SK-N-MC (cell line): Measurements from ENCODE around the gene ADAMTS12.

ENCODE experiments used
- DNase-seq: peaks from one replicate; pipeline ENCODE4 v3.0.0-alpha.2; 2011; ENCODE audit warnings: low read depth, low spot score
- H3K27ac ChIP-seq: fragments of 200-600 bp; sonication (generic); 2 replicates; pipeline ENCODE4 v1.5.1; 2016; ENCODE audit warnings: mixed run types
- H3K36me3 ChIP-seq: fragments of 200-600 bp; sonication (generic); 2 replicates; pipeline ENCODE4 v1.6.1; 2017; ENCODE audit warnings: antibody characterized with exemption, low read length, mixed read lengths; ENCODE audit not compliant: insufficient read depth
- H3K4me3 ChIP-seq: fragments of 200-600 bp; sonication (generic); 2 replicates; pipeline ENCODE4 v1.5.1; 2016
- H3K9ac ChIP-seq: fragments of 200-600 bp; sonication (generic); 2 replicates; pipeline ENCODE4 v1.8.0; 2017; ENCODE audit warnings: mixed run types, mixed read lengths; ENCODE audit not compliant: insufficient read length
- H3K9me3 ChIP-seq: fragments of 200-600 bp; sonication (generic); 2 replicates; pipeline ENCODE4 v1.6.1; 2017; ENCODE audit warnings: low read depth, mild to moderate bottlenecking, antibody characterized with exemption, low read length, moderate library complexity, mixed read lengths
- EZH2 ChIP-seq: fragments of 200-600 bp; sonication (generic); IDR thresholded peaks from one replicate; pipeline ENCODE4 v1.6.1; 2017; ENCODE audit warnings: antibody characterized with exemption
- FOXP2 ChIP-seq: optimal IDR thresholded peaks from 2 replicates; pipeline ENCODE3; 2011; ENCODE audit warnings: mild to moderate bottlenecking, moderate library complexity; ENCODE audit not compliant: insufficient read depth; ENCODE audit errors: extremely low read length, control extremely low read depth
- POLR2AphosphoS5 ChIP-seq: IDR thresholded peaks from 2 replicates; pipeline ENCODE4 v1.6.1; 2012; ENCODE audit warnings: mild to moderate bottlenecking, low read depth, low read length, borderline replicate concordance

Gene ADAMTS12

DNA sequence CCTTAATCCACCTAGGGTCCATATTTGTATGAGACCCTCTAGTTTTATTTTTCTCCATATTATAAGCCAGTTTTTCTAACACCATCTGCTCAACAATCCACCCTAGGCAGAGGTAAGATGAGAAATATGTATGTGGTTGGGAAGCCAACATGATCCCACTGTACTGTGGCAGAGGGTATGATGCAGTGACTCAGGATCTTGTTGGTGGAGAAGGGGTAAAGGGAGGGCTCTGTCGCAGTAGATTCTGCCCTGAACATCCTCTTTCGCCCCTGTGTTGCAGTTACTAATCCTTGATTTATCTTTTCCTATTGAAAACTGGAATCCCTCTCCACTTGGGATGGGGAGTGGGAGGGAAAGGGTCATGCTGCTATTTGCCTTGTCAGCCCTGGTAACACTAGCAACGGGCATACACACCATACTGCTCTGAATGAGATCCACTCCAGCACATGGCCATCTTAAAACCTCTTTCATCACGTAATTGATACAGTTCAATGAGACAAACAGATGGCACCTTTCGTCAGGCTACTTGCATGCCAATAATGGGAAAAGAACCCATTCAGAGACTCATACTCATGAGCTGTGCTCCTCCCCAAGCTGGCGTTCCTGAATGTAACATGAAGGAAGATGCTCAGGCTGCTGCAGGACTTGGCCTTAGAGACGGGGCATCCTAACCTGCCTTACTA lies 63.0 kb downstream of the ADAMTS12 start:
- Histone ChIP-seq H3K27ac (no peak overlapping the region), H3K36me3 (no peaks in the 10 kb centered on the region), H3K4me3 (no peak overlapping the region), H3K9ac (no peak overlapping the region), H3K9me3 (no peaks in the 10 kb centered on the region)
- no peak for DNase-seq
- TF ChIP-seq FOXP2, result no peak

GRCh38 chr5:33827885-33828284 lies 63.9 kb downstream of the ADAMTS12 start:
- Histone ChIP-seq H3K9me3 (no peaks in the 10 kb centered on the region), H3K9ac (no peak overlapping the region), H3K27ac (no peak overlapping the region), H3K36me3 (no peaks in the 10 kb centered on the region), H3K4me3 (no peak overlapping the region)
- DNase-seq, result no peak
- no peak for TF ChIP-seq EZH2
- TF ChIP-seq POLR2AphosphoS5, result no peak
- no peak for TF ChIP-seq FOXP2

DNA sequence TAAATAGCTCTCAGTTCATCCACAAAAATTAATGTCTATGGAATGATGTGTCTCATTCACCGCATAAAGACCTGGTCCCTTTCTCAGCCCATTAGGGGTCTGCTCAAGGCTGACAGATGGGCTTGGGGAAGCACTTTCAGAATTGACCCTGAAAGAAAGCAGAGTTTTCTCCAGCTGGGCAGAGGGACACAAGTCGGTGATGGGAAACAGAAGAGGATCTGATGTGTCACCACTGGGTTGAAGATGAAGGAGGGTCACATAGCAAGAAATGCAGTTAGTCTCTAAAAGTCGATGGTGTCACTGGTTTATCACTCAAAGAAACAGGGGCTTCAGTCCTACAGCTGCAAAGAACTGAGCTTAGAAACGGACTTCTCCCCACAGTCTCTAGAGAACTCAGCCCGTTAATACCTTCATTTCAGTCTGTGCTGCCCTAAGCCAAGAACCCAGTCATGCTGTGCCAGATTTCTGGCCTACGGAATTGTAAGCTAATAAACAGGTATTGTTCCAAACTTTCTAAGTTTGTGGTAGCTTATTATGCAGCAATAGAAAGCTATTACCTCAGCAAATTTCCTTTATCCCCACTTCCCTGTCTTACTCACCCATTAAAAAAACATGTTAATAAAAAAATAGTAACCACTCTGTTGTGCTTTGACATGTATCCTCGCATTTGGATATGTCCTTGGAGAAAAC lies 64.6 kb downstream of the ADAMTS12 start:
- no peaks in the 10 kb centered on the region for H3K36me3 ChIP-seq
- H3K9ac ChIP-seq, result no peak overlapping the region
- H3K4me3 ChIP-seq, result no peak overlapping the region
- H3K27ac ChIP-seq, result no peak overlapping the region
- H3K9me3 ChIP-seq, result no peaks in the 10 kb centered on the region
- TF ChIP-seq POLR2AphosphoS5 (no peak), FOXP2 (no peak), EZH2 (no peak)
- DNase-seq, result no peak

GRCh38 chr5:33824516-33825195 lies 67.1 kb downstream of the ADAMTS12 start:
- Histone ChIP-seq H3K9me3 (no peaks in the 10 kb centered on the region), H3K4me3 (no peak overlapping the region), H3K27ac (no peak overlapping the region), H3K36me3 (no peaks in the 10 kb centered on the region), H3K9ac (no peak overlapping the region)
- DNase-seq, result no peak
- TF ChIP-seq POLR2AphosphoS5, result no peak
- no peak for TF ChIP-seq FOXP2
- TF ChIP-seq EZH2, result no peak

GRCh38 chr5:33817301-33817700 lies 74.5 kb downstream of the ADAMTS12 start:
- Histone ChIP-seq H3K27ac (no peak overlapping the region), H3K9ac (no peak overlapping the region), H3K9me3 (no peaks in the 10 kb centered on the region), H3K36me3 (no peaks in the 10 kb centered on the region), H3K4me3 (no peak overlapping the region)
- TF ChIP-seq POLR2AphosphoS5 (no peak), EZH2 (no peak), FOXP2 (no peak)
- DNase-seq, result no peak

GRCh38 chr5:33816791-33817190 lies 75.0 kb downstream of the ADAMTS12 start:
- TF ChIP-seq POLR2AphosphoS5 (no peak), EZH2 (no peak), FOXP2 (no peak)
- Histone ChIP-seq H3K36me3 (no peaks in the 10 kb centered on the region), H3K27ac (no peak overlapping the region), H3K4me3 (no peak overlapping the region), H3K9ac (no peak overlapping the region), H3K9me3 (no peaks in the 10 kb centered on the region)
- DNase-seq, result no peak

DNA sequence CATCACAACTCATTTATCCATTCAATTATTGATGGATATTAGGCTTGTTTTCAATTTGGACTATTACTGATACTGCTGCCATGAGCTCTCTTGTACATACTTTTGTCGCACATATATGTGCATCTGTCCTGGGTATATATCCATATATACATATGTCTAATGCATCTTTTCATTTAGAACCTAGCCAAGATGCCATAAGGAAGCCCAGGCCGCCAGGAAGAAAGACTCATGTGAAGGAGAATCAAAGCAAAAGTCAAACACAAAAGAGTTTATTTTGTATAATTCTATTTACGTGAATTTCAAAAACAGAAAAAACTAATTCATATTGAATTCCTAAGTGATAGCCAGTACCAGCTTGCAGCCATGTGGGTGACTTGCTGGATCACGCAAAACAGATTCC lies 79.0 kb downstream of the ADAMTS12 start:
- no peak for TF ChIP-seq EZH2
- no peak for TF ChIP-seq POLR2AphosphoS5
- TF ChIP-seq FOXP2, result no peak
- Histone ChIP-seq H3K9me3 (no peaks in the 10 kb centered on the region), H3K4me3 (no peak overlapping the region), H3K36me3 (no peaks in the 10 kb centered on the region), H3K9ac (no peak overlapping the region), H3K27ac (no peak overlapping the region)
- DNase-seq, result no peak

- Histone ChIP-seq H3K9ac (no peak overlapping the region), H3K4me3 (no peak overlapping the region), H3K36me3 (no peaks in the 10 kb centered on the region), H3K27ac (no peak overlapping the region), H3K9me3 (no peaks in the 10 kb centered on the region)
- DNase-seq, result no peak
- TF ChIP-seq EZH2 (no peak), FOXP2 (no peak), POLR2AphosphoS5 (no peak)
Measured at GRCh38 chr5:33810491-33811120, 81.2 kb downstream of the ADAMTS12 start.
